Uterus (tissue), 4 donors: ENCODE measurements around the gene SRC. TPM values are rescaled to one million over a fixed set of nuclear protein-coding genes. Genes with fewer than 3 reads are reported as not detected.

Experiments used
- DNase-seq, 2 donors: peaks; one replicate each; pipeline ENCODE4 v3.0.0-alpha.2; 2019 to 2020
- H3K27ac ChIP-seq, 2 donors: fragments of 200-600 bp; sonication (generic); 1 replicate in 1 of 2; 2 replicates in 1 of 2; pipeline ENCODE4 v1.5.1; 2016 to 2018
- H3K27me3 ChIP-seq, 2 donors: fragments of 200-600 bp; sonication (generic); one replicate each; pipeline ENCODE4 v1.5.1; 2018 to 2019; ENCODE audit warnings: control low read depth in 1 of 2
- H3K36me3 ChIP-seq, 2 donors: fragments of 200-600 bp; sonication (generic); one replicate each; pipeline ENCODE4 v1.5.1; 2019; ENCODE audit warnings: control low read depth in 1 of 2
- H3K4me1 ChIP-seq, 2 donors: fragments of 200-600 bp; sonication (generic); one replicate each; pipeline ENCODE4 v1.5.1; 2018 to 2019; ENCODE audit warnings: control low read depth in 1 of 2
- H3K4me3 ChIP-seq, 2 donors: fragments of 200-600 bp; sonication (generic); 1 replicate in 1 of 2; 2 replicates in 1 of 2; pipeline ENCODE4 v1.5.1; 2018 to 2019; ENCODE audit warnings: mild to moderate bottlenecking in 1 of 2
- H3K9me3 ChIP-seq, 2 donors: fragments of 200-600 bp; sonication (generic); one replicate each; pipeline ENCODE4 v1.5.1; 2019; ENCODE audit warnings: control low read depth in 1 of 2
- POLR2A ChIP-seq, 2 donors: fragments of 450-650 bp; IDR thresholded peaks; one replicate each; pipeline ENCODE4 v1.6.1; 2016; ENCODE audit warnings: antibody characterized with exemption in 2 of 2, mild to moderate bottlenecking in 1 of 2, moderate library complexity in 1 of 2
- intact Hi-C: fragments of 100-400 bp; cut with DNase I; formaldehyde crosslinking; loops from one replicate; pipeline ENCODE4 v1.15.1; 2023; ENCODE audit warnings: low total_unique reads
- total RNA-seq, 4 donors: library from RNA; depleted of rRNA in 3 of 4; stranded (reverse); fragments of >200 nt in 3 of 4; gene quantifications; one replicate each; pipeline versions ENCODE4 v1.1.0 to v1.2.4, GENCODE V29; 2014 to 2023
- TF ChIP-seq, protein P1 (sequence below), 4 experiments: fragments of 200-600 bp in 2 of 4; fragments of 450-650 bp in 2 of 4; sonication (generic) in 2 of 4; IDR thresholded peaks; one replicate each; pipeline ENCODE4 v1.5.1; 2016 to 2019; ENCODE audit warnings: antibody characterized with exemption in 4 of 4, mild to moderate bottlenecking in 2 of 4, moderate library complexity in 1 of 4
- donor health status: DM: yes; HTN: yes; CAD: no.

Gene SRC
- total RNA-seq, 4 donors from 2014 or later = 25.0 to 110 (median 34.1) TPM

GRCh38 chr20:37435607-37436006 is 89.7 kb downstream of the SRC start:
- Histone ChIP-seq H3K27me3 (no peaks in the 10 kb centered on the region), H3K4me3 (no peak overlapping the region), H3K27ac (no peak overlapping the region), H3K4me1 (no peaks in the 10 kb centered on the region), H3K9me3 (no peaks in the 10 kb centered on the region), H3K36me3 (no peaks in the 10 kb centered on the region)
- no peak for DNase-seq
- intact Hi-C loops = no loop called here
- TF ChIP-seq, protein P1, sequence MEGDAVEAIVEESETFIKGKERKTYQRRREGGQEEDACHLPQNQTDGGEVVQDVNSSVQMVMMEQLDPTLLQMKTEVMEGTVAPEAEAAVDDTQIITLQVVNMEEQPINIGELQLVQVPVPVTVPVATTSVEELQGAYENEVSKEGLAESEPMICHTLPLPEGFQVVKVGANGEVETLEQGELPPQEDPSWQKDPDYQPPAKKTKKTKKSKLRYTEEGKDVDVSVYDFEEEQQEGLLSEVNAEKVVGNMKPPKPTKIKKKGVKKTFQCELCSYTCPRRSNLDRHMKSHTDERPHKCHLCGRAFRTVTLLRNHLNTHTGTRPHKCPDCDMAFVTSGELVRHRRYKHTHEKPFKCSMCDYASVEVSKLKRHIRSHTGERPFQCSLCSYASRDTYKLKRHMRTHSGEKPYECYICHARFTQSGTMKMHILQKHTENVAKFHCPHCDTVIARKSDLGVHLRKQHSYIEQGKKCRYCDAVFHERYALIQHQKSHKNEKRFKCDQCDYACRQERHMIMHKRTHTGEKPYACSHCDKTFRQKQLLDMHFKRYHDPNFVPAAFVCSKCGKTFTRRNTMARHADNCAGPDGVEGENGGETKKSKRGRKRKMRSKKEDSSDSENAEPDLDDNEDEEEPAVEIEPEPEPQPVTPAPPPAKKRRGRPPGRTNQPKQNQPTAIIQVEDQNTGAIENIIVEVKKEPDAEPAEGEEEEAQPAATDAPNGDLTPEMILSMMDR (IDR thresholded peaks at IDR 0.05) = no peak
- TF ChIP-seq POLR2A (IDR thresholded peaks at IDR 0.05) = no peak

DNA sequence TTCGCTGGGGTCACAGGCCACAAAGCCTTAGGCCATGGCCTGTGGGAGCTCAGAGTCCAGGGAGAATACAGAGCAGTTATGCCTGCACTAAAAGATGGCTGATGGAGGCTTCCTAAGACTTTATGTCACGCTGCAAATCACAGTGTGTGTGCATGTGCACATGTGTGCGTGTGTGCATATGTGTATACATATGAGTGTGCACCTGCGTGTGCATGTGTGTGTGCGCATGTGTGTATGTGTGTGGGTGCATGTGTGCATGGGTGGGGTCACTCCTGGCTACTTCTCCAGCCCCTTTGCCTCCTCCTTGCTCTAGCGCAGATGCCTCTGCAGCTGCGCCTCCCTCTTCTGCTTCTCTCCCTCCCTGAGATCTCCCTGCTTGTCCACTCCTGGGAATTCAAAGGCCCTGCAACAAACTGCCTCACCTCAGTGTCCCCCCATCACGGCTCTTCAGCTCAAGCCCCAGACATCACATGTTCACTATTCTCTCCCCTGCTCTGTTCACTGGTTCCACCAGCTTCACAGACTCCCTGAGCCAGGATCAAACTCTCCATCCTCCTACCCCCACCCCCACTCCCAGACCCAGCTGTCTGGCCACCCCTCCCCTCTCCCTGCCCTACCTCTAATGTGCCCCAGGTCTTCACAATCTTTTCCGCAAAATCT is 90.7 kb downstream of the SRC start:
- Histone ChIP-seq H3K27ac (no peak overlapping the region), H3K4me3 (no peak overlapping the region), H3K36me3 (no peaks in the 10 kb centered on the region), H3K27me3 (no peaks in the 10 kb centered on the region), H3K4me1 (no peaks in the 10 kb centered on the region), H3K9me3 (no peaks in the 10 kb centered on the region)
- intact Hi-C loops = no loop called here
- TF ChIP-seq, protein P1 (IDR thresholded peaks at IDR 0.05) = no peak
- no peak for TF ChIP-seq POLR2A (IDR thresholded peaks at IDR 0.05)
- DNase-seq = no peak

- TF ChIP-seq, protein P1 (IDR thresholded peaks at IDR 0.05) = no peak
- no peak for TF ChIP-seq POLR2A (IDR thresholded peaks at IDR 0.05)
- no peaks in the 10 kb centered on the region for H3K36me3 ChIP-seq
- H3K4me3 ChIP-seq = no peak overlapping the region
- DNase-seq = no peak
- intact Hi-C loops = no loop called here
- no peaks in the 10 kb centered on the region for H3K9me3 ChIP-seq
- H3K27me3 ChIP-seq = no peaks in the 10 kb centered on the region
- H3K4me1 ChIP-seq = no peaks in the 10 kb centered on the region
- no peak overlapping the region for H3K27ac ChIP-seq
Measured at GRCh38 chr20:37437676-37438075, 91.7 kb downstream of the SRC start.

DNA sequence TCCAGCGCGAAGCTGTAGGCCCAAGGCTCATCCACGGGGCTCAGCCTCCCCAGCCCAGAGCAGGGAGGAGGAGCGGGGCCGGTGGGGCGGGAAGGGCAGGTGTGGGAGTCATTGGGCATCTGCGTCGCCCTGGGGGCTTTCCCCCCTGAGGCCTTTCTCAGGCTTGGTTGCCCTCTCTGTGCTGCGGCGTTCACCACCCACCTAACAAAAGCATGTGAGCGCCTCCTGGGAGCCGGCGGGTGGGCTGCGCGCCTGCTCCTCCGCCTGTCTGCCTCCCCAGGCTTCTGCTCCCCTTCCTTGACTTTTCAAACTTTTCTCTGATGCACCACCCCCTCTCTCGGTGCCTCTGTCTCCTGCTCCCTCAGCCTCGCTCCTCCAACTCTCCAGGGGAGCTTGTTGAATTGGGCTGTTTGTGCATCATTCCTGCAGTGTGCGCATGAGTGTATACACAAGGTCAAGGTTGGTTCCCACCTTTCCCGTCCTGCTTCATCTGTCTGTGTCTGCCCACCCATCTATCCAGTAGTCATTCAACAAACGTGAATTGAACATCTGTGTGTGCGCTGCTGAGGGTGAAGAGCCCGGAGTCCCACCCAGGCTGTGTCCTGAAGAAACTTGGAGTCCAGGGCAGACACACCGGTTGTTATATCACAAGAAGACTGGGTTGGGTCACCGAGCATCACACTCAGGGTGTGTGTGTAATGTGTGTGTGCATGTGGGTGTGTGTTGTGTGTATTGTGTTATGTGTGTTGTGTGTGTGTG is 92.7 kb downstream of the SRC start:
- H3K36me3 ChIP-seq = no peaks in the 10 kb centered on the region
- intact Hi-C loops = no loop called here
- no peak overlapping the region for H3K4me3 ChIP-seq
- H3K9me3 ChIP-seq = no peaks in the 10 kb centered on the region
- TF ChIP-seq, protein P1 (IDR thresholded peaks at IDR 0.05) = no peak
- no peak for TF ChIP-seq POLR2A (IDR thresholded peaks at IDR 0.05)
- DNase-seq = no peak
- no peak overlapping the region for H3K27ac ChIP-seq
- no peaks in the 10 kb centered on the region for H3K27me3 ChIP-seq
- H3K4me1 ChIP-seq = no peaks in the 10 kb centered on the region

- H3K27ac ChIP-seq = no peak overlapping the region
- no peak for DNase-seq
- intact Hi-C loops = no loop called here
- TF ChIP-seq POLR2A (IDR thresholded peaks at IDR 0.05) = no peak
- TF ChIP-seq, protein P1 (IDR thresholded peaks at IDR 0.05) = no peak
- no peaks in the 10 kb centered on the region for H3K36me3 ChIP-seq
- no peaks in the 10 kb centered on the region for H3K27me3 ChIP-seq
- H3K4me1 ChIP-seq = no peaks in the 10 kb centered on the region
- no peak overlapping the region for H3K4me3 ChIP-seq
- no peaks in the 10 kb centered on the region for H3K9me3 ChIP-seq
Measured at GRCh38 chr20:37439223-37439933, 93.4 kb downstream of the SRC start.
